Astrocyte of the cerebellum (primary cell): ENCODE data around the gene SNX25.

Source experiments
- DNase-seq: peaks from one replicate; pipeline ENCODE4 v3.0.0-alpha.2; 2011; ENCODE audit warnings: low read depth
- H3K4me3 ChIP-seq: 2 replicates; pipeline ENCODE4 v1.5.1; 2011; ENCODE audit warnings: mild to moderate bottlenecking, low read depth, low read length, moderate library complexity
- in situ Hi-C: cut with HindIII; loops from 2 replicates; pipeline ENCODE4 v1.10.0; 2017; ENCODE audit warnings: low sequenced_read_pairs
- TF ChIP-seq, protein P1 (sequence below): IDR thresholded peaks from 2 replicates; pipeline ENCODE4 v1.5.1; 2012; ENCODE audit warnings: low read length, low read depth, moderate library complexity, mild to moderate bottlenecking; ENCODE audit errors: missing control alignments

SNX25 gene

DNA sequence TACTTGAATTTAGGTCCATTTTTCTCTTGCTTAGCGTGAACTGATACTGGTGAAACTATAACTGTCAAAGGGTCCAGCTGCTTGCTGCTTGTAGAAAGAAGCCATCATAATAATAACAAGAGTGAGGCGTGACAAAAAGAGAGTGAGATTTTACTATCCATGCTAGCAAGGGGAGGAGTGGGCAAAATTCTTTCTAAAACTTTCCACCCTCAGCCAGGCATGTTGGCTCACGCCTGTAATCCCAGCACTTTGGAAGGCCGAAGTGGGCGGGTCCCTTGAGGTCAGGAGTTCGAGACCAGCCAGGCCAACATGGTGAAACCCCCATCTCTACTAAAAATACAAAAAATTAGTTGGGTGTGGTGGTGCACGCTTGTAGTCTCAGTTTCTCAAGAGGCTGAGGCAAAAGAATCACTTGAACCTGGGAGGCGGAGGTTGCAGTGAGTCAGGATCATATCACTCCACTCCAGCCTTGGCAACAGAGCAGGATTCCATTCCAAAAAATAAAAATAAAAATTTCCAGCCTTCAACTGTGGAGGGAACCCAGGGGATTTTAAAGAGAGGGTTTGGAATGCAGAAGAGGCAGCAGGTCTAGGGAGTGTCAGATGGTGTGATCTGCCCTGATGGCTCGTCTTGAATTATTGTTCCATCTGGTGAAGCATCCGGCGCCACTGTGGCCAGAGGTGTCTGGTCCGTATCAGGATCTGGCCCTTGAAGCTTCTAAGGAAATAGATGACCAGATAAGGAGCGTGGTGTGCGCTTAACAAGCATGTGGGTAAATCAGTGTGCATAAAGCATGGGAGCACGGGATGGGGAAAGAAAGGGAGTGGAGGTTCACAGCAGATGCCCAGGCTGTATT is 134.6 kb downstream of the SNX25 start:
- H3K4me3 ChIP-seq, result no peak overlapping the region
- TF ChIP-seq, protein P1, sequence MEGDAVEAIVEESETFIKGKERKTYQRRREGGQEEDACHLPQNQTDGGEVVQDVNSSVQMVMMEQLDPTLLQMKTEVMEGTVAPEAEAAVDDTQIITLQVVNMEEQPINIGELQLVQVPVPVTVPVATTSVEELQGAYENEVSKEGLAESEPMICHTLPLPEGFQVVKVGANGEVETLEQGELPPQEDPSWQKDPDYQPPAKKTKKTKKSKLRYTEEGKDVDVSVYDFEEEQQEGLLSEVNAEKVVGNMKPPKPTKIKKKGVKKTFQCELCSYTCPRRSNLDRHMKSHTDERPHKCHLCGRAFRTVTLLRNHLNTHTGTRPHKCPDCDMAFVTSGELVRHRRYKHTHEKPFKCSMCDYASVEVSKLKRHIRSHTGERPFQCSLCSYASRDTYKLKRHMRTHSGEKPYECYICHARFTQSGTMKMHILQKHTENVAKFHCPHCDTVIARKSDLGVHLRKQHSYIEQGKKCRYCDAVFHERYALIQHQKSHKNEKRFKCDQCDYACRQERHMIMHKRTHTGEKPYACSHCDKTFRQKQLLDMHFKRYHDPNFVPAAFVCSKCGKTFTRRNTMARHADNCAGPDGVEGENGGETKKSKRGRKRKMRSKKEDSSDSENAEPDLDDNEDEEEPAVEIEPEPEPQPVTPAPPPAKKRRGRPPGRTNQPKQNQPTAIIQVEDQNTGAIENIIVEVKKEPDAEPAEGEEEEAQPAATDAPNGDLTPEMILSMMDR, result no peak
- in situ Hi-C loops, result no loop called here
- DNase-seq, result no peak

DNA sequence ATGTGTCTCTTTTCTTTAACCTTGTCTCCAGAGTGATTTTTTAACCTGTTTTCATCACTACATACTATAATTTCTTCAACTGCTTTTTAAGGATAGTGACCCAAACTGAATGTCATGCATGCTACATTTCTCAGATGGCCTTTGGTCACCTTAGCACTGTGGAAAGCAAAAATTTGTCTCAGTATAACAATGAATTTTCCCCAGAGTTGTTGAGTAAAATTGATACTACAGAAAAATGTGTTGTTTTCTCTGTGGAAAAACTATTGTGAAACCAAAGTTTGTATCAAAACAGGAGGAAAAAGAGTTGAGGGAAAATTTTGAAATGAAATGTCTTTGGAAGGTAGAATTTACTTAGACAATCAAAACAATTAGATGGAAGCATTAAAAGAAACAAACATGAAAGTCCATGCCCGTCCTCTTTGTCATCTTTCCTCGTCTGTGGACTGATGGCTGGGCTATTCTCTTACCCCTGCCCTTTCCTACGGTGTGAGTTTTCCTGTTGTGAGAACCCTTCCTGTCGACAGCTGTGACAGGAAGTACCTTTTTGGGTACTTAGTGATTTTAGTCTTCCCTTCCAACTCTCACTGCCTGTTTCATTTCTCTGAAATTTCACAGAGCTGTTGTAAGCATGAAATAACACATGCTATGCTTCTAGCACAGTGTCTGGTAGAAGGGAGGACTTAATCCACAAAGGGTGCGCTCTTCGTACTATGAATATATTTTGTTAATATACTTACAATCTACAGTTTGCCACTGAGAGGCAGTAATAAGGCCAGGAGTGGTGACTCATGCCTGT is 135.5 kb downstream of the SNX25 start:
- DNase-seq, result no peak
- H3K4me3 ChIP-seq, result no peak overlapping the region
- in situ Hi-C loops, result no loop called here
- TF ChIP-seq, protein P1, result no peak

DNA sequence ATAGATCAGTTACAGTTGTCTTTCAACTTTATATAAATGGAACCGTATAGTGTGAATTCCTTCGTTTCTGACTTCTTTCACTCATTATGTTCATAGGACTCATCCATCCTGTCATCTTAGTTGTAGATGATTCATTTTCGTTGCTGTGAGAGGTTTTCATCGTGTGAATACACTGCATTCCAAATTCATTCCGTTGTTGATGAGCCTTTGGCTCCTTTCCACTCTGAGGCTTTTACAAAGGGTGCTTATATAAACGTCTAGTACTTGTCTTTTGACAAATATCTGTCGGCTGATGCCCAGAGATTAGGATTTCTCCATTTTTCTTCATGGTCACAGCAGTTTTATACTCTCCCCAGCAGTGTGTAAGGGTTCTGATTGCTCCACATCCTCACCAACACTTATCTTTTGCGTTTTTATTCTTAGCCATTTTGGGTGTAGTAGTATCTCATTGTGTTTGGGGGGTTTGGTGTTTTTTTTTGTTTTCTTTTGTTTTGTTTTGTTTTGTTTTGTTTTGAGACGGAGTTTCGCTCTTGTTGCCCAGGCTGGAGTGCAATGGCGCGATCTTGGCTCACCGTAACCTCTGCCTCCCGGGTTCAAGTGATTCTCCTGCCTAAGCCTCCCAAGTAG is 137.7 kb downstream of the SNX25 start:
- DNase-seq, result peak; percentile 36
- TF ChIP-seq, protein P1, result no peak
- in situ Hi-C loops, result no loop called here
- H3K4me3 ChIP-seq, result no peak overlapping the region

DNA sequence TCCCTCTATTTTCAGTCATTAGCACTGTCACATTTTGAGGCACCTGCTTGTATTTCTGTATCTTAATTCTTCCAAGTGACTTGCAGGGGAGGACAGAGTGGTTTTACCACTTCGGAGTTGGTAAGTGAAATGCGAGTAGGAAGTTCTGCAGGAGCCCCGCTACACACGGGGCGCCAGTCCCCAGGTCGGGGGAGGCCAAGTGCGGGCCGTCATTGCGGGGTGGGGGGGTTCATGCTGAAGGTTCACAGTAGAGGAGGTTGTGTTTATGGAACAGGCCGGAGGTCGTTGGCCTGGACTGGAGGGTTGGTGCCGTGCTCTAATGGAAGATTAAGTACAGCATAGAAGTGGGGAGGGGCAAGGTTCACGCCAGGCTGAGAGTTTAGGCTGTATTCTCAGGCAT is 142.3 kb downstream of the SNX25 start:
- no peak overlapping the region for H3K4me3 ChIP-seq
- DNase-seq, result no peak
- TF ChIP-seq, protein P1, result no peak
- in situ Hi-C loops, result loop anchor here (10.0 kb wide), 1 partner anchor 127 kb away; no protein-coding TSS in a partner anchor

DNA sequence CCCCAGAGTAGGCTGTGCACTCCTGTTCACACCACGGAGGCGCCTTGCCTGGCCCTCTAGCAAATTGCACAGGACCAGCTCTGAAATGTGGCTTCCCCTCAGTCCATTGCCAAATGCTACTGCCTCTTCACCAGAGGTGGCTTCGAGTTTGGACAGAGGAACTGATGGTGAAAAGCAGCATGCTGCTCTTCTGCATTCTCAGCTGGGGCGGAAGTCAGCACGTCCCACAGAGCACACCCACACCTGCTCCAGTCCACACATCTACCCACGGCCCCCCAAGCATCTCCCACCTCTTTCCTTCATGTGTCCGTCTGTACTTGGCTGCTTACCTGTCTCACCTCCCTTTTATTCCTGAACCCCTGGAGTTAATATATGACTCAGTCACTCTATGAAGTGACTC is 142.8 kb downstream of the SNX25 start:
- DNase-seq, result no peak
- TF ChIP-seq, protein P1, result no peak
- in situ Hi-C loops, result loop anchor here (10.0 kb wide), 1 partner anchor 127 kb away; no protein-coding TSS in a partner anchor
- H3K4me3 ChIP-seq, result no peak overlapping the region

DNA sequence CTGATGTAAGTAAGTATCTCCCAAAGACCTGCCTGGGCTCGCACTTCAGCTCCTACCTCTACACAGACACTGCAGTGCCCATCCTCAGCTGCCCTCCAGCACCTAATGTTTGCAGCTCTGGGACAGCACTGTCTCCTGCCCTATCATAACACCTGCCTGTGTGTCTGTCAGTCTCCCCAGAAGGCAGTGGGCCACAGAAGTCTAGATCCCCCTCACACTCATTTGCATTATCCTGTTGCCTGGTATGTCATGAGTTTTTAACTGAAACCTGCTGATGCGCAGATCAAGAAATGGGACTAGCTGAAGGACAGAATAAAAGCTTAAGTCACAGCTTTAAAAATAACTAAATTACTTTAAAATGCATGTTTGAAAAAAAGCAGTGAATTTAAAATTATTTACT is 143.3 kb downstream of the SNX25 start:
- TF ChIP-seq, protein P1, result no peak
- no peak overlapping the region for H3K4me3 ChIP-seq
- DNase-seq, result no peak
- in situ Hi-C loops, result loop anchor here (10.0 kb wide), 1 partner anchor 128 kb away; no protein-coding TSS in a partner anchor
